ENCODE data around the gene AUNIP. TPM values are rescaled to one million over a fixed set of nuclear protein-coding genes. Genes with fewer than 3 reads are reported as not detected.

Gene AUNIP
- total and polyA plus RNA-seq, 2 of the 8 experiments (the other 6 are each of a cell fraction or from before 2014, with no cell fraction given): 18.6 to 23.2 TPM

GRCh38 chr1:25871086-25871703 lies 11.9 kb upstream of the AUNIP start (continued):
- TF ChIP-seq SIN3A (conservative IDR thresholded peaks at IDR 0.05 in 1 of 2, IDR thresholded peaks at IDR 0.05 in 1 of 2; ENCODE audit: low read depth in 1 of 2, low read length in 2 of 2): no peak

Measured in H1 (cell line).